CD4-positive, alpha-beta T cell treated with Interleukin-15 for 4 hours (primary cell): ENCODE measurements around the gene MAP7D1.
"Not testable (repeated sequence)": the region's sequence is repeated elsewhere in the genome, so short reads cannot be mapped to it uniquely, and the experiment has no call there.

Experiments used
- DNase-seq: peaks from one replicate; pipeline ENCODE4 v3.0.0-alpha.2; 2020; ENCODE audit warnings: low spot score

Gene MAP7D1

GRCh38 chr1:36203554-36204346 lies 47.8 kb downstream of the MAP7D1 start:
- no peak for DNase-seq

GRCh38 chr1:36204347-36204909 lies 48.5 kb downstream of the MAP7D1 start:
- no peak for DNase-seq

- no peak for DNase-seq
Measured at GRCh38 chr1:36206323-36206858, 50.4 kb downstream of the MAP7D1 start.

- no peak for DNase-seq
Measured at GRCh38 chr1:36207339-36207738, 51.4 kb downstream of the MAP7D1 start.

- no peak for DNase-seq
Measured at GRCh38 chr1:36208978-36209703, 53.2 kb downstream of the MAP7D1 start.

GRCh38 chr1:36211307-36211706 lies 55.3 kb downstream of the MAP7D1 start:
- no peak for DNase-seq

- DNase-seq: no peak
Measured at GRCh38 chr1:36211841-36212240, 55.9 kb downstream of the MAP7D1 start.

GRCh38 chr1:36212782-36213181 lies 56.8 kb downstream of the MAP7D1 start:
- DNase-seq: no peak

GRCh38 chr1:36217670-36218069 lies 61.7 kb downstream of the MAP7D1 start:
- no peak for DNase-seq

- DNase-seq: not testable (repeated sequence)
Measured at GRCh38 chr1:36221901-36222300, 65.9 kb downstream of the MAP7D1 start.

- no peak for DNase-seq
Measured at GRCh38 chr1:36222481-36223380, 66.8 kb downstream of the MAP7D1 start.

- DNase-seq: peak; percentile 52
Measured at GRCh38 chr1:36223381-36223995, 67.5 kb downstream of the MAP7D1 start.

- peak; percentile 100 for DNase-seq
Measured at GRCh38 chr1:36223996-36224536, 68.1 kb downstream of the MAP7D1 start, which contains the start of gene THRAP3. THRAP3 (plus strand) TSS chr1:36224443; CDS start chr1:36282564, 58,121 bp downstream.

GRCh38 chr1:36224537-36225282 lies 68.8 kb downstream of the MAP7D1 start:
- no peak for DNase-seq

GRCh38 chr1:36225283-36225899 lies 69.4 kb downstream of the MAP7D1 start:
- no peak for DNase-seq

- DNase-seq: not testable (repeated sequence)
Measured at GRCh38 chr1:36230279-36230678, 74.3 kb downstream of the MAP7D1 start.
